Rectal smooth muscle tissue (tissue), 1 donor: ENCODE data around the gene SERPINA5.

ENCODE experiments used
- H3K27ac ChIP-seq: one replicate; pipeline ENCODE4 v1.7.0; 2013; ENCODE audit warnings: low read depth, low read length, inconsistent platforms
- H3K27me3 ChIP-seq: one replicate; pipeline ENCODE4 v1.7.0; 2013; ENCODE audit warnings: low read length; ENCODE audit not compliant: control insufficient read depth, insufficient read depth
- H3K36me3 ChIP-seq: one replicate; pipeline ENCODE4 v1.7.0; 2013; ENCODE audit warnings: low read length; ENCODE audit not compliant: control insufficient read depth, insufficient read depth
- H3K4me1 ChIP-seq: one replicate; pipeline ENCODE4 v1.7.0; 2013; ENCODE audit warnings: low read length; ENCODE audit not compliant: control insufficient read depth, insufficient read depth
- H3K4me3 ChIP-seq: one replicate; pipeline ENCODE4 v1.7.0; 2013; ENCODE audit warnings: low read length
- H3K9ac ChIP-seq: one replicate; pipeline ENCODE4 v1.7.0; 2013; ENCODE audit warnings: low read length

The SERPINA5 gene

DNA sequence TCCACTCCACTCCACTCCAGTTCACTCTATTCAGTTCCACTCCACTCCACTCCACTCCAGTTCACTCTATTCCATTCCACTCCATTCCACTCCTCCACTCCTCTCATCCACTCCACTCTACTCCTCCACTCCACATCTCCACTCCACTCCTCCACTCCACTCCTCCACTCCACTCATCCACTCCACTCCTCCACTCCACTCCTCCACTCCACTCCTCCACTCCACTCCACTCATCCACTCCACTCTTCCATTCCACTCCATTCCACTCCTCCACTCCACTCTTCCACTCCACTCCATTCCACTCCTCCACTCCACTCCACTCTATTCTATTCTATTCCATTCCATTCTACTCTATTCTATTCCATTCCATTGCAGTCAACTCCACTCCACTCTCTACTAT is 9.8 kb downstream of the SERPINA5 start:
- no peak overlapping the region for H3K9ac ChIP-seq
- H3K36me3 ChIP-seq, result no peaks in the 10 kb centered on the region
- no peak overlapping the region for H3K27ac ChIP-seq
- no peaks in the 10 kb centered on the region for H3K4me1 ChIP-seq
- H3K27me3 ChIP-seq, result no peaks in the 10 kb centered on the region
- no peak overlapping the region for H3K4me3 ChIP-seq

- Histone ChIP-seq H3K4me1 (no peaks in the 10 kb centered on the region), H3K9ac (no peak overlapping the region), H3K27me3 (no peaks in the 10 kb centered on the region), H3K4me3 (no peak overlapping the region), H3K27ac (no peak overlapping the region), H3K36me3 (no peaks in the 10 kb centered on the region)
Measured at GRCh38 chr14:94591871-94592270, 10.6 kb downstream of the SERPINA5 start.

DNA sequence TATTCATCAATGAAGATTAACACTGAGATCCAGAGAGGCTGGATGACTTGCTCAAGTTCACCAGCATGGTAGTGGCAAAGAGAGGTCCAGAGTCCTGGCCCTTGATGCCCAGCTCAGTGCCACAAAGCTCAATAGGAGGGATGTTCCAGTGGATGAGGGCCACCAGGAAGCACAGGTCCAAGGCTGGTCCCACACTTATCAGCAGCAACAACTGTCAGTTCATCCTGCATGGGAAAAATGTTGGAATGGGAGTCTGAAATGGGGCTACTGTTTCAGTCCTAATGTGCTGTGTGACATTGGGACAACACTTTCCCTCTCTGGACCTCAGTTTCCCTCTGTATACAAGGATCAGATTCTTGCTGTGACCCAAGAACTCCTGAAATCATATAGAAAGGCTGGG is 11.2 kb downstream of the SERPINA5 start:
- no peaks in the 10 kb centered on the region for H3K27me3 ChIP-seq
- H3K27ac ChIP-seq, result no peak overlapping the region
- H3K4me3 ChIP-seq, result no peak overlapping the region
- no peaks in the 10 kb centered on the region for H3K36me3 ChIP-seq
- H3K4me1 ChIP-seq, result no peaks in the 10 kb centered on the region
- no peak overlapping the region for H3K9ac ChIP-seq

- H3K27ac ChIP-seq, result no peak overlapping the region
- no peaks in the 10 kb centered on the region for H3K4me1 ChIP-seq
- H3K9ac ChIP-seq, result no peak overlapping the region
- no peaks in the 10 kb centered on the region for H3K27me3 ChIP-seq
- H3K36me3 ChIP-seq, result no peaks in the 10 kb centered on the region
- no peak overlapping the region for H3K4me3 ChIP-seq
Measured at GRCh38 chr14:94593376-94593748, 12.1 kb downstream of the SERPINA5 start.

DNA sequence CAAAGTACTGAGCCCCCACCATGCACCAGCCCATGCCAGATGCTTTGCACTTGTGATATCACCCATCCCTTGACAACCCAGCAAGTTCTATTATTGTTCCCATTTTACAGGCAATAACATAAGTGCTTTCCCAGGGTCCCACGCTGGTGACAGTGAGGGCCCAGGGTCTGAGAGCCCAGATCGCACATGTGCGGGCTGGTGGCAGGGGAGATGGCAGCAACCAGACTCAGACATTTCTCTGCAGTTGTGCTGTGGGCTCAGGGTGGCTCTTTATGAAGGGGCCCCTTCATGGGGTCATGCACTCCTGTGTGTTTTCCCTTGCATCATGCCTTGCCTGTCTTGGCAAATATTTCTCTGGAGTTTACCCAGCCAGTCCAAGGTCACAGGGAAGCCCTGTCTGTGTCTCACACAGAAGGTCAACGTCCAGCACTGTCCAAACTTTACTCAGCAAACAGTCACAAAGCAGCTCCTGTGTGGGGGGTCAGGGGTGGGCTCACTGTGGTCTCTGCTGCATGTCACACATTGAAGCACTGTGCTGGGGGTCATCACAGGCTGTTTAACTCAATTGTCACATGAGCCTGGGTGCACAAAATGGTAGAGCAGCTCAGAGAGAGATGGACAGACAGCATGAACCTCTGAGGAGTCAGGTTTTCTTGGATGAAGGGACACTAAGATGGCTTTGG is 12.7 kb downstream of the SERPINA5 start:
- Histone ChIP-seq H3K4me1 (peaks cover 3% of the 10 kb centered on the region), H3K36me3 (no peaks in the 10 kb centered on the region), H3K27ac (no peak overlapping the region), H3K27me3 (no peaks in the 10 kb centered on the region), H3K9ac (no peak overlapping the region), H3K4me3 (no peak overlapping the region)

GRCh38 chr14:94594441-94594840 is 13.2 kb downstream of the SERPINA5 start:
- H3K9ac ChIP-seq, result no peak overlapping the region
- no peak overlapping the region for H3K4me3 ChIP-seq
- H3K27ac ChIP-seq, result no peak overlapping the region
- no peaks in the 10 kb centered on the region for H3K36me3 ChIP-seq
- H3K27me3 ChIP-seq, result no peaks in the 10 kb centered on the region
- H3K4me1 ChIP-seq, result peaks cover 3% of the 10 kb centered on the region

- Histone ChIP-seq H3K27ac (no peak overlapping the region), H3K4me3 (no peak overlapping the region), H3K4me1 (peaks cover 3% of the 10 kb centered on the region), H3K9ac (no peak overlapping the region), H3K36me3 (no peaks in the 10 kb centered on the region), H3K27me3 (no peaks in the 10 kb centered on the region)
Measured at GRCh38 chr14:94595912-94596311, 14.7 kb downstream of the SERPINA5 start.

DNA sequence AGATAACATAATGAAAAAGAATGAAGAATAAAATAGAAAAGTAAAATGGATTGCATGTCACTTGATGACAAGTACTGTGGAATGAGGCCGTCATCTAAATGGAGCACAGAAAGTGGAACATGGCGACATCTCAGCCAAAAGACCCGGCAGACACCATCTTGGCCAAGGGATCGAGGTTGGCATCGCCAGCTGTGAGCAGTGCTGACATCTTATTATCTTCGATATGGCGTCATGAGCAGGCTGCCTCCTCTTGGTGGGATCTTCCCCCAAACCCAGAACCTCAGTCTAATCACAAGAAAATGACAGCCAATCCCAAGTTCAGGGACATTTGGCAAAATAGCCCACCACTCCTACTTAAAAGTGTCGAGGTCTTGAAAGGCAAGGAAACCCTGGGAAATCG is 15.1 kb downstream of the SERPINA5 start:
- H3K27ac ChIP-seq, result no peak overlapping the region
- H3K9ac ChIP-seq, result no peak overlapping the region
- no peak overlapping the region for H3K4me3 ChIP-seq
- no peaks in the 10 kb centered on the region for H3K27me3 ChIP-seq
- peaks cover 3% of the 10 kb centered on the region for H3K4me1 ChIP-seq
- H3K36me3 ChIP-seq, result no peaks in the 10 kb centered on the region

GRCh38 chr14:94597788-94598187 is 16.6 kb downstream of the SERPINA5 start:
- no peak overlapping the region for H3K9ac ChIP-seq
- no peaks in the 10 kb centered on the region for H3K27me3 ChIP-seq
- H3K27ac ChIP-seq, result no peak overlapping the region
- H3K36me3 ChIP-seq, result no peaks in the 10 kb centered on the region
- H3K4me3 ChIP-seq, result no peak overlapping the region
- peaks cover 10% of the 10 kb centered on the region for H3K4me1 ChIP-seq

DNA sequence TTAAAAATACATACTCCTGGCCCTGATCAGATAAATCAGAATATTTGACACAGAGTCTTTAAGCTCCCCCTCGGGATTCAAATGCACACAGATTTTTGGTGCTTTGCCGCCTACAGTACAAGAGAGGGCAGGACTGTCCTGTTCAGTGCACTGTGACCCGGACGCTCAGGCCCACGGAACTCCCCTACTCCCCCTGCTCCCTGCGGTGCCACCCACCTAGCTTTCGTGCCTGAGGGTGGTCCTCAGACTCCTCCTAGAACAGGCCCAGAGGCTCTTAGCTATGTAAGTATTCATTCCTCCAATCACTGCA is 17.2 kb downstream of the SERPINA5 start:
- Histone ChIP-seq H3K36me3 (no peaks in the 10 kb centered on the region), H3K27me3 (no peaks in the 10 kb centered on the region), H3K4me3 (no peak overlapping the region), H3K4me1 (peaks cover 10% of the 10 kb centered on the region), H3K27ac (no peak overlapping the region), H3K9ac (no peak overlapping the region)

- H3K36me3 ChIP-seq, result no peaks in the 10 kb centered on the region
- no peak overlapping the region for H3K27ac ChIP-seq
- peaks cover 10% of the 10 kb centered on the region for H3K4me1 ChIP-seq
- no peaks in the 10 kb centered on the region for H3K27me3 ChIP-seq
- H3K9ac ChIP-seq, result no peak overlapping the region
- H3K4me3 ChIP-seq, result no peak overlapping the region
Measured at GRCh38 chr14:94598816-94599655, 17.8 kb downstream of the SERPINA5 start.

GRCh38 chr14:94599656-94600004 is 18.4 kb downstream of the SERPINA5 start:
- H3K4me1 ChIP-seq, result peaks cover 10% of the 10 kb centered on the region
- H3K9ac ChIP-seq, result no peak overlapping the region
- no peak overlapping the region for H3K4me3 ChIP-seq
- no peaks in the 10 kb centered on the region for H3K36me3 ChIP-seq
- H3K27ac ChIP-seq, result no peak overlapping the region
- H3K27me3 ChIP-seq, result no peaks in the 10 kb centered on the region

DNA sequence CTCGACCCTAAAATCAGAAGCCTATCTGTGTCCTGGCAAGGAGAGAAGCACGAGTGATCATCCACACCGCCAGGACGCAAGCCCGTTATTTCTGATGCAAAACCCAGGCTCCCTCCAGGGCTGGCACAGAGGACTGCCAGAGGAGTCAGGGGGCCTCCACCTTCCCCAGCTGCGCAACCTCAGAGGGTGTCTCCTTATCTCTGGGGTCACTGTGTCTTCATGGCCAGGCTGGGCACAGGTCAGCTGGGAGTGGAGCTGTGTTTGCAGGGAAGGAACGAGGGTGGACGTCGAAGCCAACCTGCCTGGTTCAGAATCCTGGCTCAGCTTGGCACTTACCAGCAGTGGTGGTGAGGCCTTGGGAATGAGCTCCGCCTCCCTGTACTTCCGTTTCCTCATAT is 18.9 kb downstream of the SERPINA5 start:
- H3K9ac ChIP-seq, result no peak overlapping the region

More for the DNA sequence above, 18.9 kb downstream of the SERPINA5 start:
- Histone ChIP-seq H3K4me3 (no peak overlapping the region), H3K4me1 (peaks cover 10% of the 10 kb centered on the region), H3K27ac (no peak overlapping the region), H3K27me3 (no peaks in the 10 kb centered on the region), H3K36me3 (no peaks in the 10 kb centered on the region)
